BJ (cell line): Measurements from ENCODE around the gene LRG1. TPM values are rescaled to one million over a fixed set of nuclear protein-coding genes. Genes with fewer than 3 reads are reported as not detected.
A peak's percentile ranks its signal among the peaks of the same experiment; 100 is the strongest.

Experiments
- CTCF ChIA-PET: fragments of 350-600 bp; formaldehyde crosslinking; extraction: SDS; loops from one replicate; lab custom pipeline; 2021; ENCODE audit warnings: antibody characterized with exemption, inconsistent platforms; lab: Yijun Ruan, JAX
- POLR2A ChIA-PET: fragments of 300-600 bp; sonication (Branson Sonifier 250); formaldehyde crosslinking; extraction: SDS; loops from one replicate; lab custom pipeline; 2021; ENCODE audit warnings: antibody characterized with exemption; lab: Charles Lee
- DNase-seq: peaks from one replicate; pipeline ENCODE4 v3.0.0-alpha.2; 2011; ENCODE audit warnings: low read depth
- H3K27me3 ChIP-seq: 2 replicates; pipeline ENCODE4 v1.6.0; 2011; ENCODE audit warnings: low read length; ENCODE audit not compliant: control insufficient read depth, insufficient read depth
- H3K36me3 ChIP-seq: 2 replicates; pipeline ENCODE4 v1.5.1; 2011; ENCODE audit warnings: low read length; ENCODE audit not compliant: control insufficient read depth, insufficient read depth
- H3K4me3 ChIP-seq: 2 replicates; pipeline ENCODE4 v1.5.1; 2011; ENCODE audit warnings: low read depth, mild to moderate bottlenecking, control low read depth, low read length
- CTCF ChIP-seq: IDR thresholded peaks from 2 replicates; pipeline ENCODE4 v1.5.1; 2011; ENCODE audit warnings: low read depth, mild to moderate bottlenecking, control low read depth, inconsistent platforms, low read length, moderate library complexity; ENCODE audit not compliant: insufficient read depth
- polyA plus RNA-seq: library from polyadenylated mRNA; depleted of rRNA; stranded (reverse); fragments of >200 nt; gene quantifications from 2 replicates; pipeline ENCODE4 v1.2.3, GENCODE V29; 2011

Gene LRG1
- polyA plus RNA-seq, 1 experiment, result 0.02 TPM

GRCh38 chr19:4506449-4507149, 33.2 kb downstream of the LRG1 start:
- POLR2A ChIA-PET, result interaction anchor here (0.7 kb wide), 1 partner anchor 152 kb away, joined by 15 read pairs; no protein-coding TSS in a partner anchor
- Histone ChIP-seq H3K4me3 (no peak overlapping the region), H3K36me3 (peaks cover 11% of the 10 kb centered on the region), H3K27me3 (no peaks in the 10 kb centered on the region)
- CTCF ChIA-PET, result interaction anchor here (2.0 kb wide), 1 partner anchor 17 kb away, joined by 8 read pairs; no protein-coding TSS in a partner anchor
- 0 out of 2 replicates have a peak, but pooled peaks have one; percentile 2 for TF ChIP-seq CTCF
- DNase-seq, result no peak

- Histone ChIP-seq H3K27me3 (no peaks in the 10 kb centered on the region), H3K4me3 (no peak overlapping the region), H3K36me3 (peaks cover 15% of the 10 kb centered on the region)
- POLR2A ChIA-PET, result no interaction called here
- CTCF ChIA-PET, result no interaction called here
- no peak for TF ChIP-seq CTCF
- no peak for DNase-seq
These were observed 34.0 kb downstream of the LRG1 start for GRCh38 chr19:4505570-4506448.

- Histone ChIP-seq H3K36me3 (peaks cover 16% of the 10 kb centered on the region), H3K27me3 (no peaks in the 10 kb centered on the region), H3K4me3 (no peak overlapping the region)
- ChIA-PET CTCF (interaction anchor here (3.0 kb wide), 1 partner anchor 18 kb away, joined by 10 read pairs; no protein-coding TSS in a partner anchor), POLR2A (no interaction called here)
- no peak for DNase-seq
- no peak for TF ChIP-seq CTCF
These were observed 34.8 kb downstream of the LRG1 start for GRCh38 chr19:4504891-4505569.

GRCh38 chr19:4504297-4504701, 35.5 kb downstream of the LRG1 start:
- H3K27me3 ChIP-seq, result no peaks in the 10 kb centered on the region
- ChIA-PET POLR2A (no interaction called here), CTCF (interaction anchor here (3.0 kb wide), 1 partner anchor 19 kb away, joined by 10 read pairs; no protein-coding TSS in a partner anchor)
- H3K36me3 ChIP-seq, result peaks cover 16% of the 10 kb centered on the region
- H3K4me3 ChIP-seq, result no peak overlapping the region
- DNase-seq, result no peak
- no peak for TF ChIP-seq CTCF
